Tibial nerve (tissue), 4 donors: Measurements from ENCODE around the gene CCR5AS.

Experiments
- CTCF ChIP-seq, 5 experiments: fragments of 200-600 bp in 3 of 5; fragments of 450-650 bp in 2 of 5; sonication (generic) in 3 of 5; IDR thresholded peaks; one replicate each; pipeline ENCODE4 v1.5.1; 2016 to 2019; ENCODE audit warnings: antibody characterized with exemption in 5 of 5, mild to moderate bottlenecking in 3 of 5, moderate library complexity in 2 of 5
- EP300 ChIP-seq, 2 donors: sonication (generic); formaldehyde crosslinking; IDR thresholded peaks; one replicate each; pipeline ENCODE4 v1.6.1; 2017; ENCODE audit warnings: antibody characterized with exemption in 2 of 2, mild to moderate bottlenecking in 1 of 2
- POLR2A ChIP-seq, 2 donors: fragments of 450-650 bp; IDR thresholded peaks; one replicate each; pipeline ENCODE4 v1.6.1; 2017; ENCODE audit warnings: antibody characterized with exemption in 2 of 2, mild to moderate bottlenecking in 2 of 2, moderate library complexity in 2 of 2

GRCh38 chr3:46399557-46399956 lies 7.3 kb downstream of the CCR5AS start:
- TF ChIP-seq CTCF (IDR thresholded peaks at IDR 0.05) (no peak), EP300 (IDR thresholded peaks at IDR 0.05) (no peak), POLR2A (IDR thresholded peaks at IDR 0.05) (no peak)
